Calu3 (cell line): ENCODE measurements around the gene NXPH2. TPM values are rescaled to one million over a fixed set of nuclear protein-coding genes. Genes with fewer than 3 reads are reported as not detected.
"Not testable (repeated sequence)": the region's sequence is repeated elsewhere in the genome, so short reads cannot be mapped to it uniquely, and the experiment has no call there.

Experiments used
- BruUV-seq: library from RNA; stranded (reverse); fragments of 400-500 nt; replicated peaks from 2 replicates; lab custom pipeline; 2021; lab: Mats Ljungman, UMichigan
- CTCF ChIA-PET: fragments of 300-600 bp; sonication (Branson Sonifier 250); formaldehyde crosslinking; loops from one replicate; lab custom pipeline; 2022; ENCODE audit warnings: antibody characterized with exemption; lab: Charles Lee
- DNase-seq: peaks from one replicate; pipeline ENCODE4 v3.0.0; 2022
- H3K27ac Mint-ChIP-seq: one replicate; pipeline ENCODE4 v1.8.0; 2022; ENCODE audit warnings: mixed read lengths; ENCODE audit not compliant: unreplicated experiment
- H3K27me3 Mint-ChIP-seq: one replicate; pipeline ENCODE4 v1.8.0; 2022; ENCODE audit warnings: mixed read lengths; ENCODE audit not compliant: unreplicated experiment
- H3K36me3 Mint-ChIP-seq: one replicate; pipeline ENCODE4 v1.8.0; 2022; ENCODE audit warnings: mild to moderate bottlenecking, moderate library complexity, mixed read lengths; ENCODE audit not compliant: insufficient read depth, unreplicated experiment
- H3K4me1 Mint-ChIP-seq: one replicate; pipeline ENCODE4 v1.8.0; 2022; ENCODE audit warnings: mild to moderate bottlenecking, low read depth, mixed read lengths; ENCODE audit not compliant: unreplicated experiment
- H3K4me3 Mint-ChIP-seq: one replicate; pipeline ENCODE4 v1.8.0; 2022; ENCODE audit warnings: mild to moderate bottlenecking, low read depth, moderate library complexity, mixed read lengths; ENCODE audit not compliant: unreplicated experiment
- H3K9me3 Mint-ChIP-seq: one replicate; pipeline ENCODE4 v1.8.0; 2022; ENCODE audit warnings: low read depth, mixed read lengths; ENCODE audit not compliant: unreplicated experiment
- intact Hi-C: fragments of 100-400 bp; cut with micrococcal nuclease; formaldehyde crosslinking; loops from one replicate; pipeline ENCODE4 v1.10.0; 2022; ENCODE audit not compliant: unreplicated experiment
- total RNA-seq: library from RNA; stranded (reverse); gene quantifications from 2 replicates; pipeline ENCODE4 v1.2.3, GENCODE V29; 2022
- TF ChIP-seq, protein P1 (sequence below): fragments of 200-600 bp; IDR thresholded peaks from one replicate; pipeline ENCODE4 v1.8.0; 2022; ENCODE audit warnings: antibody characterized with exemption; ENCODE audit not compliant: unreplicated experiment

Gene NXPH2
- total RNA-seq, 1 experiment from 2014 or later: 3.1 TPM

DNA sequence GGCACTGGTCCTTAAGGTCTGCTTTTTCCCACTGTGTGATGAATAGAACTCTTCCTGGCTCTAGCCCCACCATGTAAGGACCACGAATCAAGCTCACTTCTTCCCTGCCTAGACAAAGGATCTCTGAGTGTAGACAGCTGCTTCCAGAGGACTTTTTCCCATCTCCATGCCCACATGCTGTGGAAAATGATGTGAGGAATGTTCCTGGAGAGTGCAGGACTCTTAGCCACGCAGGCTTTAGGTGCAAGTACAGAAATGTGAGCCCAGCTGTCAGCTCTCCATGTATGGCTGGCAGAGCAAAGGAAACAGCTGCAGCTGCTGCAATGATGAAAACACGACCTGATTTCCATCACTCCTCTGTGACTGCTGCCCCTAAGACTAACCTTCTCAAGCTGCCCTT is 35.5 kb downstream of the NXPH2 start:
- Mint-ChIP-seq H3K4me1 (no peaks in the 10 kb centered on the region), H3K9me3 (no peaks in the 10 kb centered on the region), H3K36me3 (no peaks in the 10 kb centered on the region), H3K27me3 (no peaks in the 10 kb centered on the region), H3K4me3 (no peak overlapping the region), H3K27ac (no peak overlapping the region)
- no peak for DNase-seq
- intact Hi-C loops: no loop called here
- BruUV-seq: no TSS peak
- CTCF ChIA-PET: interaction anchor here (0.6 kb wide), 1 partner anchor 1069 kb away, joined by 4 read pairs; no protein-coding TSS in a partner anchor
- TF ChIP-seq, protein P1, sequence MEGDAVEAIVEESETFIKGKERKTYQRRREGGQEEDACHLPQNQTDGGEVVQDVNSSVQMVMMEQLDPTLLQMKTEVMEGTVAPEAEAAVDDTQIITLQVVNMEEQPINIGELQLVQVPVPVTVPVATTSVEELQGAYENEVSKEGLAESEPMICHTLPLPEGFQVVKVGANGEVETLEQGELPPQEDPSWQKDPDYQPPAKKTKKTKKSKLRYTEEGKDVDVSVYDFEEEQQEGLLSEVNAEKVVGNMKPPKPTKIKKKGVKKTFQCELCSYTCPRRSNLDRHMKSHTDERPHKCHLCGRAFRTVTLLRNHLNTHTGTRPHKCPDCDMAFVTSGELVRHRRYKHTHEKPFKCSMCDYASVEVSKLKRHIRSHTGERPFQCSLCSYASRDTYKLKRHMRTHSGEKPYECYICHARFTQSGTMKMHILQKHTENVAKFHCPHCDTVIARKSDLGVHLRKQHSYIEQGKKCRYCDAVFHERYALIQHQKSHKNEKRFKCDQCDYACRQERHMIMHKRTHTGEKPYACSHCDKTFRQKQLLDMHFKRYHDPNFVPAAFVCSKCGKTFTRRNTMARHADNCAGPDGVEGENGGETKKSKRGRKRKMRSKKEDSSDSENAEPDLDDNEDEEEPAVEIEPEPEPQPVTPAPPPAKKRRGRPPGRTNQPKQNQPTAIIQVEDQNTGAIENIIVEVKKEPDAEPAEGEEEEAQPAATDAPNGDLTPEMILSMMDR: no peak

DNA sequence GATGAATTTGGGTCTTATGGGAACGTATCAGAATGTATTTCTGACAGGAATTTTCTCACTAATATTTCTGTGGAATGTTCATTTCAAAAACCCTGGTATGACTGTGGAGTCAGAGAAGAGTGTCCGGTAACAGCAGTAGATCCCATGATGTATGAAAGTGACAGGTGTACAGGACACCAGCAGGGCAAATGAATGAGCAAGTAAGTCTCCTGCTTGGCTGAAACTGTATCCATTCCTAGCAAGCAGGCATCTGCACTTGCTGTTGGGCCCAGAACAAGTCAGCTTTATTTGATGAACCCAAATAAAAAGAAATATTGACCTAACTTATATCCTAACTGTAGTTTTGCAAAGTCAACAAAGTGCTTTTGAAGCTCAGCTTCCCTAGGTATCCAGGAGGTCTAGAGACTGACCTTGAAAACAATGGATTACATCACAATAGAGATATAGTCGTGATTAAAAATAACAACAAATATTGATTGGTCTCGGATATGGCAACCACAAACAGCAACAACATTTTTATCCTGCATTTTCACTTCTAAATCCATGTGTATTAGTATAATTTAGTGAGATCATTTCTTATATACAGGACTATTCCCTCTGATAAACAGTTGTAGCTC is 37.6 kb downstream of the NXPH2 start:
- no peak overlapping the region for H3K27ac Mint-ChIP-seq
- no peaks in the 10 kb centered on the region for H3K9me3 Mint-ChIP-seq
- no peak for DNase-seq
- H3K36me3 Mint-ChIP-seq: no peaks in the 10 kb centered on the region
- no peaks in the 10 kb centered on the region for H3K27me3 Mint-ChIP-seq
- intact Hi-C loops: no loop called here
- H3K4me1 Mint-ChIP-seq: no peaks in the 10 kb centered on the region
- TF ChIP-seq, protein P1: no peak
- H3K4me3 Mint-ChIP-seq: no peak overlapping the region
- no TSS peak for BruUV-seq
- CTCF ChIA-PET: no interaction called here

DNA sequence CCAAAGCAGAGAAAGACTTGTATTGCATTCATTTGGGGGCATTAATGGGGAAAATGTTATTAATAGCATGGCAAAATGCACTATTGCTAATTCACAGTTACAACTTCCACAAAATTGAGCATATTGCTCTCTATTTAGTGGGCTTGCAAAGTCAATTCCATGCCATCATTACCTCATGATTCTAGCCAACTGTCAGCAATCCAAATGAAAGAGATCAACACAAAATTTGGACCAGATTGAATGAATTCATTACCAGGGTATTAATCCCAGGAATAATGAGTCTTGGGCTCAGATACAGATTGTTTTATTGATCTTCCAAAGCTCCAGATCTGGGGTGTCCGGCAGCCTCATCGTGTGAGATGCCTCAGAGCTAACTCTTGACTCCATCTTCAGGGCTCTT is 38.3 kb downstream of the NXPH2 start:
- H3K27ac Mint-ChIP-seq: no peak overlapping the region
- TF ChIP-seq, protein P1: no peak
- no TSS peak for BruUV-seq
- no peaks in the 10 kb centered on the region for H3K27me3 Mint-ChIP-seq
- peaks cover 3% of the 10 kb centered on the region for H3K9me3 Mint-ChIP-seq
- H3K4me3 Mint-ChIP-seq: no peak overlapping the region
- CTCF ChIA-PET: no interaction called here
- no peaks in the 10 kb centered on the region for H3K36me3 Mint-ChIP-seq
- DNase-seq: no peak
- intact Hi-C loops: no loop called here
- no peaks in the 10 kb centered on the region for H3K4me1 Mint-ChIP-seq

DNA sequence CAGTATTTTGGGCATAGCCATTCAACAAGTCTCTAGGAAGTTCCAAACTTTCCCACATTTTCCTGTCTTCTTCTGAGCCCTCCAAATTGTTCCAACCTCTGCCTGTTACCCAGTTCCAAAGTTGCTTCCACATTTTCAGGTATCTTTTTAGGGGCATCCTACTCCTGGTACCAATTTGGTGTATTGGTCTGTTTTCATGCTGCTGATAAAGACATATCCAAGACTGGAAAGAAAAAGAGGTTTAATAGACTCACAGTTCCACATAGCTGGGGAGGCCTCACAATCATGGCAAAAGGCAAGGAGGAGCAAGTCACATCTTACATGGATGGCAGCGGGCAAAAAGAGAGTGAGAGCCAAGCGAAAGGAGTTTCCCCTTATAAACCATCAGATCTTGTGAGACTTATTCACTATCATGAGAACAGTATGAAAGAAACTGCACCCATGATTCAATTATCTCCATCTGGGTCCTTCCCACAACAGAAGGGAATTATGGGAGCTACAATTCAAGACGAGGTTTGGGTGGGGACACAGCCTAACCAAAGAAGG is 43.1 kb downstream of the NXPH2 start:
- H3K27ac Mint-ChIP-seq, DNase-seq, H3K27me3 Mint-ChIP-seq, H3K4me3 Mint-ChIP-seq, H3K36me3 Mint-ChIP-seq, intact Hi-C loops, BruUV-seq, H3K4me1 Mint-ChIP-seq, CTCF ChIA-PET: not testable (repeated sequence)
- H3K9me3 Mint-ChIP-seq: peaks cover 14% of the 10 kb centered on the region

DNA sequence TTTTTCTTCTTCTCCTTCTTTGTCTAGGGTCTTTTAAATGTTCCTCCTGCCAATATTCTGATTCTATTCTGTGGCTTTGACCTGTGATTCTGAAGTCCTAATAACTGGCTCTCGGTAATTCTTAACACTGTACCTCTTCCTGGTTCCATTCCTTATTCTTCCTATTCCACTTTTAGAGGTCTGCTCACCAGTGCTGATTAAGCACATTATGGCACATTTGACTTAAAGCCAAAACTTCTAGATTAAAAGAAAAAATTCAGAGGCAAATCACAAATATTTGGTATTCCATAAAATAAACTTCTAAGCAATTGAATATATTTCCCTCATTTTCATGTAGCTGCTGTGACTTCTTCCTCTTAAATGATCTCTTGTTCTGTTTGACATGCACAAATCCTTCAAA is 47.5 kb downstream of the NXPH2 start:
- TF ChIP-seq, protein P1: no peak
- no peak overlapping the region for H3K27ac Mint-ChIP-seq
- H3K36me3 Mint-ChIP-seq: no peaks in the 10 kb centered on the region
- H3K27me3 Mint-ChIP-seq: no peaks in the 10 kb centered on the region
- CTCF ChIA-PET: interaction anchor here (0.9 kb wide), 1 partner anchor 24 kb away, joined by 3 read pairs; no protein-coding TSS in a partner anchor
- intact Hi-C loops: no loop called here
- no peaks in the 10 kb centered on the region for H3K4me1 Mint-ChIP-seq
- no TSS peak for BruUV-seq
- DNase-seq: no peak
- H3K4me3 Mint-ChIP-seq: no peak overlapping the region
- H3K9me3 Mint-ChIP-seq: peaks cover 14% of the 10 kb centered on the region
